ENCODE data around the gene NRBP1. TPM values are rescaled to one million over a fixed set of nuclear protein-coding genes. Genes with fewer than 3 reads are reported as not detected.

NRBP1 gene
- total RNA-seq, 1 donor from 2014 or later = 136 TPM

- Histone ChIP-seq H3F3A (ENCODE audit: low read depth) (peaks cover 20% of the 10 kb centered on the region), H3K79me2 (ENCODE audit: low read depth) (peaks cover 49% of the 10 kb centered on the region), H3K27me3 (no peaks in the 10 kb centered on the region), H3K4me3 (peak within 1 kb of the TSS; percentile 99), H3K4me1 (peaks cover 4% of the 10 kb centered on the region), H3K9me3 (ENCODE audit: low read depth) (no peaks in the 10 kb centered on the region), H2AFZ (replicated peaks) (peak within 1 kb of the TSS; percentile 95), H4K20me1 (ENCODE audit: low read depth) (peaks cover 34% of the 10 kb centered on the region), H3K4me2 (peak within 1 kb of the TSS; percentile 82), H3K27ac (peak within 1 kb of the TSS; percentile 86), H3K36me3 (no peaks in the 10 kb centered on the region), H3K9ac (peak within 1 kb of the TSS; percentile 90)
- peak; percentile 98 for DNase-seq (ENCODE audit: low spot score)
- H3K27ac Mint-ChIP-seq = peak within 1 kb of the TSS; percentile 93
- TF ChIP-seq CTCF (IDR thresholded peaks at IDR 0.05) (no peak), EZH2phosphoT487 (IDR thresholded peaks at IDR 0.05) (no peak), EZH2 (IDR thresholded peaks at IDR 0.05) (no peak)
- H3K36me3 Mint-ChIP-seq = peaks cover 6% of the 10 kb centered on the region
- H3K4me1 Mint-ChIP-seq = peaks cover 18% of the 10 kb centered on the region
- peak within 1 kb of the TSS; percentile 94 for H3K4me3 Mint-ChIP-seq
- peaks cover under 1% of the 10 kb centered on the region for H3K27me3 Mint-ChIP-seq (ENCODE audit: insufficient read depth, low read depth)
- peaks cover 7% of the 10 kb centered on the region for H3K9me3 Mint-ChIP-seq
Observed at GRCh38 chr2:27409321-27410073, 18.9 kb upstream of the NRBP1 start, which contains the start of gene PPM1G. TSS of gene PPM1G (minus strand) at chr2:27409591. CDS start at chr2:27409422, 169 bp downstream.

- peaks cover 20% of the 10 kb centered on the region for H3F3A ChIP-seq (ENCODE audit: low read depth)
- H3K36me3 Mint-ChIP-seq = no peaks in the 10 kb centered on the region
- H3K9me3 Mint-ChIP-seq = peaks cover 7% of the 10 kb centered on the region
- H3K9ac ChIP-seq = no peak overlapping the region
- no peak overlapping the region for H3K4me3 Mint-ChIP-seq
- peaks cover 16% of the 10 kb centered on the region for H4K20me1 ChIP-seq (ENCODE audit: low read depth)
- TF ChIP-seq CTCF (IDR thresholded peaks at IDR 0.05) (no peak), EZH2 (IDR thresholded peaks at IDR 0.05) (no peak), EZH2phosphoT487 (IDR thresholded peaks at IDR 0.05) (no peak)
- H3K4me1 ChIP-seq = peaks cover 4% of the 10 kb centered on the region
- H3K4me1 Mint-ChIP-seq = peaks cover 12% of the 10 kb centered on the region
- H3K79me2 ChIP-seq (ENCODE audit: low read depth) = peaks cover 18% of the 10 kb centered on the region
- no peak for DNase-seq (ENCODE audit: low spot score)
- H3K4me2 ChIP-seq = no peak overlapping the region
- no peaks in the 10 kb centered on the region for H3K27me3 Mint-ChIP-seq (ENCODE audit: insufficient read depth, low read depth)
- no peak overlapping the region for H3K27ac Mint-ChIP-seq
- H3K27me3 ChIP-seq = no peaks in the 10 kb centered on the region
- no peak overlapping the region for H3K27ac ChIP-seq
- H3K9me3 ChIP-seq (ENCODE audit: low read depth) = no peaks in the 10 kb centered on the region
- H2AFZ ChIP-seq (replicated peaks) = no peak overlapping the region
- no peak overlapping the region for H3K4me3 ChIP-seq
- H3K36me3 ChIP-seq = no peaks in the 10 kb centered on the region
Observed at GRCh38 chr2:27412419-27413152, 15.8 kb upstream of the NRBP1 start.

- H3K79me2 ChIP-seq (ENCODE audit: low read depth) = no peaks in the 10 kb centered on the region
- no peaks in the 10 kb centered on the region for H3K4me1 ChIP-seq
- no peaks in the 10 kb centered on the region for H3K9me3 ChIP-seq (ENCODE audit: low read depth)
- TF ChIP-seq EZH2phosphoT487 (IDR thresholded peaks at IDR 0.05) = no peak
- no peak for TF ChIP-seq CTCF (IDR thresholded peaks at IDR 0.05)
- no peak for TF ChIP-seq EZH2 (IDR thresholded peaks at IDR 0.05)
- Mint-ChIP-seq H3K27me3 (ENCODE audit: insufficient read depth, low read depth) (peaks cover 5% of the 10 kb centered on the region), H3K36me3 (no peaks in the 10 kb centered on the region), H3K27ac (no peak overlapping the region), H3K9me3 (peaks cover 2% of the 10 kb centered on the region), H3K4me3 (no peak overlapping the region), H3K4me1 (no peaks in the 10 kb centered on the region)
- no peak for DNase-seq (ENCODE audit: low spot score)
- H3K36me3 ChIP-seq = no peaks in the 10 kb centered on the region
- H3K9ac ChIP-seq = no peak overlapping the region
- no peaks in the 10 kb centered on the region for H3K27me3 ChIP-seq
- H2AFZ ChIP-seq (replicated peaks) = no peak overlapping the region
- no peaks in the 10 kb centered on the region for H4K20me1 ChIP-seq (ENCODE audit: low read depth)
- H3K4me3 ChIP-seq = no peak overlapping the region
- H3K4me2 ChIP-seq = no peak overlapping the region
- no peak overlapping the region for H3K27ac ChIP-seq
- no peaks in the 10 kb centered on the region for H3F3A ChIP-seq (ENCODE audit: low read depth)
Observed at GRCh38 chr2:27416151-27416550, 12.3 kb upstream of the NRBP1 start.
